ENCODE data around the gene SLC66A2.
"Not testable (repeated sequence)": the region's sequence is repeated elsewhere in the genome, so short reads cannot be mapped to it uniquely, and the experiment has no call there.

SLC66A2 gene

DNA sequence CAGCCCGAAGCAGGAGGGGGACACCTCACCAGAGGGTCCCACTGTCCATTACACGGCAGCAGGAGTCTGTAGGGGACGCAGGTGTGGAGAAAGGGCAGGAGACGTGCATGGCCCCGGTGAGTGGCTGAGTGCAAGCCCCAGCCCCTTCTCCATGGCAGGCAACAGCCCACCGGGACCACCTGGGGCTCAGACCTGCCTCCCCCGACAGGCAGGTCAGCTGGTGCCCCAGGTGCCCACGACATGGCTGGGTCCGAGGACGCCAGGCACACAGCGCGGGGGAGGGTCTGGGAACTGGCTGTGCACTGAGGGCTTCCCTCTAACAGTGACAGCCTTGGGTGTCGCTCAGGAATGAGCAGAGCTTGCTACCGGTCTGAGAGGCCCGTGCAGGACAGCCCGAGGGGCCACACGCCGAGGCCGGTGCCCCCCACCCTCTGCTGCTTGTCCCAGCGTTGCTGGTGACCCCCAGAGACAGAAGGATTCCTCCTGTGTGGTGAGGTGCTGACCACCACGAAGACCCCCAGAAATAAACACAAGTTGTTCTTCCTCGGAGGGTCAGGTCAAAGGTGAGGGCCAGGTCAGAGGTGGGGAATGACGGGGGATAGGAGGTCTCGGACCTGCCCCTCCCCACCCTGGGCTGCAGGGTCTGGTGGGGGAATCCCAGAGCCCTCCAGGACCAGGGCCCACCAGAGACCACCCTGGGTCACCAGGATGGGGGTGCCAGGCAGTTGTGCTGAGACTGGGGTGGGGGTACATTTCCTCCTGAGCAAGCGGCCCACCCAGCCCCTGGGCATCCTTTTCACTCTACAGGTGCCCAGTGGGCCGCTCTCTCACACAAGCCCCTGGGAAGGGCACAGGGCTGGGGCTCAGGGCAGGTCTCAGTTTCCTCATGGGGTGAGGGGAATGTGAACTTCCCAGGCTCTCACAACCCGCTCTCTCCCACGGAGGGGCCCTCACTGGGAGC, 50.6 kb downstream of the SLC66A2 start:
- no peak for DNase-seq

DNA sequence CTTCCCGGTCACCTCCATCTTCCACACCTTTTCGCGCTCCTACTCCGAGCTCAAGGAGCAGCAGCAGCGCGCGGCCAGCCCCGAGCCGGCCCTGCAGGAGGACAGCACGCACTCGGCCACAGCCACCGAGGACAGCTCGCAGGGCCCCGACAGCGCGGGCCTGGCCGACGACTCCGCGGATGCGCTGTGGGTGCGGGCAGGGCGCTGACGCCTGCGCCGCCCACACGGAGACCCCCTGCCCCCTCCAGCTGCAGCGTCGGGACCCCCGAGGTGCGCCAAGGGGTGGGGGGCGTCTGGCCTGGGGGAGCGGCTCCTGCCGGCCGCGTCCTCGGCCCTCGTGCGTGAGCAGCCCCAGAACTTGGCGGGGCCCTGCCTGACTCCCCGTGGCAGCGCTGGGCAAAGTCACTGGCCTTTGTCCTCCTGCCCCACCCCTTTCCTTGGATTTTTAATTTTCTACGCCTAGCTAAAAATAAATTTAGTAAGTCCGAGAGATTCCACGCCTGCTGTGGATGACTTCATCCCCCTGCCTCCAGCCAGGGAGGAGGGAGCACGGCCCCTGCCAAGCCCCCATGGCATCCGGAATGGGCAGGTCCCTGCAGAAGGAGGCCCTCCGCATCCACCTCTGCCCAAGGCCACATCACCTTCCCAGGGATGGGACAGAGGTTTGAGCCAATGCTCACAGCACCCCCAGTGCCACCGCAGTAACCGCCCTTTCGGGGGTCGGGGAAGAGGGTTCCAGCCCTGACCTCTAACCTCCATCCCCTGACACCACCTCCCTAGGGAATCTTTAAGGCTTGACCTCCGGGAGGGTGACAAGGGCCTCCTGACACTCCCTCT, 51.6 kb downstream of the SLC66A2 start:
- no peak for DNase-seq

DNA sequence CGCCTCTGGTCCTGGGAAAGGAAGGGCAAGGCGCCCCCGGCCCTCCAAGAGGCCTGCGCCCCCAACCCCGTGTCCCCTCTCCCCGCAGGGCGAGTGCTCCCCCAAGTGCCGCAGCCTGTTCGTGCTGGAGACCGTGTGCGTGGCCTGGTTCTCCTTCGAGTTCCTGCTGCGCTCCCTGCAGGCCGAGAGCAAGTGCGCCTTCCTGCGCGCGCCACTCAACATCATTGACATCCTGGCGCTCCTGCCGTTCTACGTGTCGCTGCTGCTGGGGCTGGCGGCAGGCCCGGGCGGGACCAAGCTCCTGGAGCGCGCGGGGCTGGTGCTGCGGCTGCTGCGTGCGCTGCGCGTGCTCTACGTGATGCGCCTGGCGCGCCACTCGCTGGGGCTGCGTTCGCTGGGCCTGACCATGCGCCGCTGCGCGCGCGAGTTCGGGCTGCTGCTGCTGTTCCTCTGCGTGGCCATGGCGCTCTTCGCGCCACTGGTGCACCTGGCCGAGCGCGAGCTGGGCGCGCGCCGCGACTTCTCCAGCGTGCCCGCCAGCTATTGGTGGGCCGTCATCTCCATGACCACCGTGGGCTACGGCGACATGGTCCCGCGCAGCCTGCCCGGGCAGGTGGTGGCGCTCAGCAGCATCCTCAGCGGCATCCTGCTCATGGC, 52.4 kb downstream of the SLC66A2 start:
- no peak for DNase-seq

DNA sequence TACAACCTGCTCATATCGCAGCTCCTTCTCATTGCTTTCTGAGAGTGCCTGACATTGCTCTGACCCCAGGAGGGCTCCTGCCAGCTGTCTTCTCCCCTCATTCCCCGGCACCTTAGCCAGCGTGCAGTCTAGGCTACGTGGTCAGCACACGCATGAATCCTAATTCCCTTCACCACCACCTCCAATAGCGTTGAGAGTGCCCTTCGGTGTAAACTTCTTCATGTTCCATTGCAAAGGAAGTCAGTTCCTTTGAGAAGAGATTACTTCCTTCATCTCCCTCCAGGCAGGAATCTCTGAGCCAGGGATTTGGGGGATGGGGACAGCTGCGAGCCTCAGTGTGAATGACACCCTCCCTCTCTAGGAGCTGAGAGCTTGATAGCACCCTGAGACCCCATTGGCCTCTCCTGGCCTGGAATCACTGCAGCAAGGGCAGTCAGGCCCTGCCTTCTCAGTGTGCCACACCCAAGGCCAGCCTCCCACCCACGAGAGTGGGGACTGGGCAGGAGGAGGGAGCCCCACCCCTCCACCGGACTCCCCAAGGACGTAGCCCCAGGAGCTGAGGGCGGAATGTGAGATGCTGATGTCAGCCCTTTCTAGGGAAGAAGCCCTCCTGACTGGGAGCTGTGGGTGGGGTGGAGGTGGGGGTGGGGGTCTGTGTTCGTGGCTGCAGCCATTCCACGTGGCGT, 53.4 kb downstream of the SLC66A2 start:
- DNase-seq: no peak

DNA sequence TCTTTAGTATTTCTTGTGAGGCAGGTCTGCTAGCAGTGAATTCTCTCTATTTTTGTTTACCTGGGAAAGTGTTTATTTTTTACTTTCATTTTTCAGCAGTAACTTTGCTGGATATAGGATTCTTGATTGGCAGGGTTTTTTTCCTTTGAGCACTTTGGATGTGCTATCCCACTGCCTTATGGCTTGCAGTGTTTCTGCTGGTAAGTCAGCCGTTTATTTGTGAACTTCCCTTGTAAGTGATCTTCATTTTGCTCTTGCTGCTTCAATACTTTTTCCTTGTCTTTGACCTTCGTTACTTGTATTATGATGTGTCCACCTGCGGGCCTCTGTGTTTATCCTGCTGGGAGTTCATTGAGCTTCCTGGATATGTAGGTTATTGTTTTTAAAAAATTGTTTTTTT, 54.7 kb downstream of the SLC66A2 start:
- DNase-seq: no peak

DNA sequence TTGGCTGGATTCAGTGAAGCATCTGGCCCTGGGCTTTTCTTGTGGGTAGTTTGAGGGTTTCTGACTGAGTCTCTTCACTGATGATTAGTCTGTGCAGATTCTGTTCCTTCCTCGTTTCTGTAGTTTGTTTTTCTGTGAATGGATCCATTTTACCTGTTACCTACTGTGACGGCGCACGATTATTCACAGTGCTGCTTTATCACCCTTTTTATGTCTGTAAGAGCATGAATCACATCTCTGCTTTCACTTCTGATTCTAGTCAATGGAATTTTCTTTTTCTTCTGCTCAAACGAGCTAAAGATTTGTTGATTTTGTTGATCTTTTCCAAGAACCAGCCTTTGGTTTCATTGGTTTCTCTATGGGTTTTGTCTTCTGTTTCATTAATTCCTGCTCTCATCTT, 60.8 kb downstream of the SLC66A2 start:
- DNase-seq: no peak

DNA sequence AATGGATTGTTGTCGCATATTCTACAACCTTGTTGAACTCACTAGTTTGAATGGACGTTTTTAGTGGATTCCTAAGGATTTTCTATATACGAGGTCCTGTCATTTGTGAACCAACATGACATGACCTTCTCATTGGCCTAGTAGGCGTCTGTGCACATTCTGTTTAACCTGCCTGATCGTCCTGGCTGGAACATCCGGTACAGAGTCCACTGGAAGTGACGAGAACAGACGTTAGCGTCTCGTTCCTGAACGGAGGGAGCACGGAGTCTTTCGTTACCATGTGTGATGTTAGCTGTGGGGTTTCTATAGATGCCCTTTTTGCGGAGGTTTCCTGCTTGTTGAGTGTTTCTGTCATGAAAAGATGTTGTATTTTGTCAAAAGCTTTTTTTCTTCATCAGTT, 61.9 kb downstream of the SLC66A2 start:
- DNase-seq: no peak

DNA sequence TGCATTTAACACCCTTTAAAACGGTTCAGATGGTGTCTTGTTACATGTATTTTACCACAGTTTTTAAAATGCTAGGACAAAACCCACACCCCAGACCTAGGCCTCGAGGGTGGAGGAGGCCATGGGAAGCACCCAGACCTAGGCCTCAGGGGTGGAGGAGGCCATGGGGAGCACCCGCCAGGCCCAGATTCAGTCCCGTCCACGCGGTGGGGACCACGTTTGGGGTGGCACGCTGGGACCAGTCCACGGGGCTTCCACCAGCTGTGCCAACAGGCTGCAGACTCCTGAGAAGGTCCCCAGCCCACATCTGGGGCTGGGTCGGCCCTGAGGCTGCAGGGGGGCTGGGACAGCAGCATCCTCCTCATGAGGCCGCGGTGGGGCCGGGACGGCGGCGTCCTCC, 63.4 kb downstream of the SLC66A2 start:
- no peak for DNase-seq

- no peak for DNase-seq
These were observed 64.1 kb downstream of the SLC66A2 start for GRCh38 chr18:79887181-79888000.

- no peak for DNase-seq
These were observed 66.3 kb downstream of the SLC66A2 start for GRCh38 chr18:79884963-79885728.

- no peak for DNase-seq
These were observed 67.0 kb downstream of the SLC66A2 start for GRCh38 chr18:79884294-79884962.

DNA sequence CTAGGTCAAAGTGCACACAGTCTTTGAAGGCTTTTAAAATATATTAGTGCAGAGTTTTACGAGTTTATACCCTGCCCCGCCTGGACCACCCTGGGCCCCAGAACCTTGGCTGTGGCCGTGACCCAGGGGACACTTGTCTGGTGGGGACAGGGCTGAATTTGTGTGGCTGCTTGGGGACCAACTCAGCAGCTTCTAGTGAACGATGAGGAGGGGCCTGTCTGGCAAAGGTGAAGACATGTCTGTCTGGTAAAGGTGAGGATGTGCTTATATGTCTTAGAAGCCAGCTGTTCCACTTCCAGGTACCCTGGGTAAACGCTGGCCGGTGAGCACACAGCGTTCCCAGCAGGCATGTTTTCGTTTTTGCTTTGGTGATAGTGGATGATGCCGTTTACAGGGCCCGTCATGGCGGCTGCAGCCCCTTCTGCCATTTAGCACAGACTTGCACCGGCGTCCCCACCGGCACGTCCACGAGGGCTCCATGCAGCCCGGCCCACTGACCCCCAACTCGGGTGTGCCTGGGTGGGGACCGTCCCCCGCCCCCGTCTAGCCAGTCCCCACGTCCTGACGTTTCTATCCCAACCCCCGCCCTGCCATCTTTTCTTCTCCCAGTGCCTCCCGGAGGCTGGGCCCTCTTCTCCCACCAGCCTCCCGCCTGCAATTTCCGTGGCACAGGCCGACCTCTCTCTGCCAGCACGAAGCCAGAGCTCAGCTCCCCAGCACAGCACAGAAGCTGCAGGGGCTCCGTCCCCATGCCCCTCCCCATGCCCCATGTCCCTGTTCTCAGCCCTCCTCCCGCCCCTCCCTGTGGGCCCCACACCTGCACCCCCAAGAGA, 67.8 kb downstream of the SLC66A2 start:
- DNase-seq: no peak

- DNase-seq: no peak
These were observed 68.8 kb downstream of the SLC66A2 start for GRCh38 chr18:79882522-79883241.

DNA sequence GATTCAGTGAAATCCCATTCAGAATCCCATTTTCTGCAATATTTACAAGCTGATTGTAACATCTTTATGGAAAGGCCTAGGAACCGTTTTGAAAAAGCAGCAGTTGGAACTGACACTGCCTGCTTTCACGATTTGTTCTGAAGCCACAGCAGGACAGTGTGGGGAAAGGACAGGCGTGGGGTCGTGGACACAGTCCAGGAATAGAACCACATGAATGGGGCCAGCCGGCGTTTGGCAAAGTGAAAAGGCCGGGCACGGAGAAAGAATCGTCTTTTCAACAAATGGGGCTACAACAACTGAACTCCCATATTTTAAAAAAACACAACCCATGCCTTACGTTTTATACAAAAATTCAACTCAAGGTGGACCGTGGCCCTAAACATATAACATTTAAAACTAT, 69.8 kb downstream of the SLC66A2 start:
- DNase-seq: no peak

- no peak for DNase-seq
These were observed 71.9 kb downstream of the SLC66A2 start for GRCh38 chr18:79879566-79879965.

- DNase-seq: no peak
These were observed 72.6 kb downstream of the SLC66A2 start for GRCh38 chr18:79878741-79879378.

- not testable (repeated sequence) for DNase-seq
These were observed 73.2 kb downstream of the SLC66A2 start for GRCh38 chr18:79878246-79878645.
